HCT116 (cell line): Measurements from ENCODE around the gene CIP2A.

Source experiments
- CEBPB ChIP-seq: IDR thresholded peaks from 2 replicates; pipeline ENCODE4 v1.6.1; 2012; ENCODE audit warnings: low read depth
- EGR1 ChIP-seq: IDR thresholded peaks from 2 replicates; pipeline ENCODE4 v1.6.1; 2012; ENCODE audit warnings: low read depth
- EZH2 ChIP-seq: fragments of 200-600 bp; sonication (generic); IDR thresholded peaks from 2 replicates; pipeline ENCODE4 v1.6.1; 2017; ENCODE audit warnings: antibody characterized with exemption, mixed run types
- EZH2phosphoT487 ChIP-seq: fragments of 200-600 bp; IDR thresholded peaks from 2 replicates; pipeline ENCODE4 v1.6.1; 2018; ENCODE audit warnings: antibody characterized with exemption, borderline replicate concordance
- POLR2A ChIP-seq: IDR thresholded peaks from 2 replicates; pipeline ENCODE4 v1.7.0; 2011; ENCODE audit warnings: borderline replicate concordance; ENCODE audit not compliant: insufficient read depth, insufficient read length; ENCODE audit errors: extremely low read depth
- SIN3A ChIP-seq: IDR thresholded peaks from 2 replicates; pipeline ENCODE4 v1.6.1; 2012; ENCODE audit warnings: low read depth
- SP1 ChIP-seq: IDR thresholded peaks from 2 replicates; pipeline ENCODE4 v1.6.1; 2012; ENCODE audit warnings: low read depth
- YY1 ChIP-seq: IDR thresholded peaks from 2 replicates; pipeline ENCODE4 v1.6.1; 2011; ENCODE audit warnings: low read length, low read depth, moderate library complexity, mild to moderate bottlenecking; ENCODE audit not compliant: insufficient replicate concordance; ENCODE audit errors: extremely low read depth
- ZNF274 ChIP-seq: fragments of 200-500 bp; sonication (Bioruptor generic); IDR thresholded peaks from 2 replicates; pipeline ENCODE4 v1.6.1; 2014; ENCODE audit warnings: mild to moderate bottlenecking, low read depth, low read length, inconsistent platforms
- TF ChIP-seq, protein P1 (sequence below): IDR thresholded peaks from 2 replicates; pipeline ENCODE4 v1.6.1; 2012
- TF ChIP-seq, protein P2 (sequence below): IDR thresholded peaks from 2 replicates; pipeline ENCODE4 v1.6.1; 2012; ENCODE audit warnings: low read depth
- TF ChIP-seq, protein P3 (sequence below), 3 experiments: fragments of 200-600 bp in 1 of 3; sonication (generic) in 1 of 3; IDR thresholded peaks in 2 of 3; conservative IDR thresholded peaks in 1 of 3; 2 replicates each; pipeline ENCODE4 v1.5.1; 2012 to 2017; ENCODE audit warnings: low read depth in 2 of 3, low read length in 2 of 3, antibody characterized with exemption in 1 of 3, borderline replicate concordance in 1 of 3, control low read depth in 1 of 3, mild to moderate bottlenecking in 1 of 3, mixed read lengths in 1 of 3, mixed run types in 1 of 3, moderate library complexity in 1 of 3; ENCODE audit not compliant: insufficient read depth in 1 of 3

DNA sequence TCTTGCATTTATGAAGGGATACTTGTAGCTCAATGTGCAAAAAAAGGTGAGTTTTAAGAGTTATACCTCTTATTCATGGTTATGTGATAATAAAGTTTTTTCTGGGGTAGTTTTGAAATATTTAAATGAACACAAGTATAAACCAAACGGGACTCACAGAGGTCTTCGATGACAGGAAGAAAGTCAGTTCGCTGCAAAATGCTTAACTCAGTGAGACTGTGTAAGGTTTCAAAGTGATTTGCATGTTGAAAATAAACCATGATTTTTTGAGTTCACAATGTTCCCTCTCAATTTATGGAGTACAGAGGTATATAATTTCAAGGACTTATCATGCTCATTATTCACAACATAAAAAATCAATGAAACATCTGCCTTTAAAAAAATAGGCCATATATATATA lies 42.5 kb downstream of the CIP2A start:
- TF ChIP-seq, protein P1, sequence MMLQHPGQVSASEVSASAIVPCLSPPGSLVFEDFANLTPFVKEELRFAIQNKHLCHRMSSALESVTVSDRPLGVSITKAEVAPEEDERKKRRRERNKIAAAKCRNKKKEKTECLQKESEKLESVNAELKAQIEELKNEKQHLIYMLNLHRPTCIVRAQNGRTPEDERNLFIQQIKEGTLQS = no peak
- no peak for TF ChIP-seq EZH2
- TF ChIP-seq, protein P2, sequence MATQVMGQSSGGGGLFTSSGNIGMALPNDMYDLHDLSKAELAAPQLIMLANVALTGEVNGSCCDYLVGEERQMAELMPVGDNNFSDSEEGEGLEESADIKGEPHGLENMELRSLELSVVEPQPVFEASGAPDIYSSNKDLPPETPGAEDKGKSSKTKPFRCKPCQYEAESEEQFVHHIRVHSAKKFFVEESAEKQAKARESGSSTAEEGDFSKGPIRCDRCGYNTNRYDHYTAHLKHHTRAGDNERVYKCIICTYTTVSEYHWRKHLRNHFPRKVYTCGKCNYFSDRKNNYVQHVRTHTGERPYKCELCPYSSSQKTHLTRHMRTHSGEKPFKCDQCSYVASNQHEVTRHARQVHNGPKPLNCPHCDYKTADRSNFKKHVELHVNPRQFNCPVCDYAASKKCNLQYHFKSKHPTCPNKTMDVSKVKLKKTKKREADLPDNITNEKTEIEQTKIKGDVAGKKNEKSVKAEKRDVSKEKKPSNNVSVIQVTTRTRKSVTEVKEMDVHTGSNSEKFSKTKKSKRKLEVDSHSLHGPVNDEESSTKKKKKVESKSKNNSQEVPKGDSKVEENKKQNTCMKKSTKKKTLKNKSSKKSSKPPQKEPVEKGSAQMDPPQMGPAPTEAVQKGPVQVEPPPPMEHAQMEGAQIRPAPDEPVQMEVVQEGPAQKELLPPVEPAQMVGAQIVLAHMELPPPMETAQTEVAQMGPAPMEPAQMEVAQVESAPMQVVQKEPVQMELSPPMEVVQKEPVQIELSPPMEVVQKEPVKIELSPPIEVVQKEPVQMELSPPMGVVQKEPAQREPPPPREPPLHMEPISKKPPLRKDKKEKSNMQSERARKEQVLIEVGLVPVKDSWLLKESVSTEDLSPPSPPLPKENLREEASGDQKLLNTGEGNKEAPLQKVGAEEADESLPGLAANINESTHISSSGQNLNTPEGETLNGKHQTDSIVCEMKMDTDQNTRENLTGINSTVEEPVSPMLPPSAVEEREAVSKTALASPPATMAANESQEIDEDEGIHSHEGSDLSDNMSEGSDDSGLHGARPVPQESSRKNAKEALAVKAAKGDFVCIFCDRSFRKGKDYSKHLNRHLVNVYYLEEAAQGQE = no peak
- TF ChIP-seq EGR1 = no peak
- TF ChIP-seq POLR2A = no peak
- TF ChIP-seq, protein P3, sequence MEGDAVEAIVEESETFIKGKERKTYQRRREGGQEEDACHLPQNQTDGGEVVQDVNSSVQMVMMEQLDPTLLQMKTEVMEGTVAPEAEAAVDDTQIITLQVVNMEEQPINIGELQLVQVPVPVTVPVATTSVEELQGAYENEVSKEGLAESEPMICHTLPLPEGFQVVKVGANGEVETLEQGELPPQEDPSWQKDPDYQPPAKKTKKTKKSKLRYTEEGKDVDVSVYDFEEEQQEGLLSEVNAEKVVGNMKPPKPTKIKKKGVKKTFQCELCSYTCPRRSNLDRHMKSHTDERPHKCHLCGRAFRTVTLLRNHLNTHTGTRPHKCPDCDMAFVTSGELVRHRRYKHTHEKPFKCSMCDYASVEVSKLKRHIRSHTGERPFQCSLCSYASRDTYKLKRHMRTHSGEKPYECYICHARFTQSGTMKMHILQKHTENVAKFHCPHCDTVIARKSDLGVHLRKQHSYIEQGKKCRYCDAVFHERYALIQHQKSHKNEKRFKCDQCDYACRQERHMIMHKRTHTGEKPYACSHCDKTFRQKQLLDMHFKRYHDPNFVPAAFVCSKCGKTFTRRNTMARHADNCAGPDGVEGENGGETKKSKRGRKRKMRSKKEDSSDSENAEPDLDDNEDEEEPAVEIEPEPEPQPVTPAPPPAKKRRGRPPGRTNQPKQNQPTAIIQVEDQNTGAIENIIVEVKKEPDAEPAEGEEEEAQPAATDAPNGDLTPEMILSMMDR (IDR thresholded peaks at IDR 0.05 in 2 of 3, conservative IDR thresholded peaks at IDR 0.05 in 1 of 3; ENCODE audit: borderline replicate concordance in 1 of 3, insufficient read depth in 1 of 3, low read depth in 2 of 3, low read length in 2 of 3) = no peak
- no peak for TF ChIP-seq ZNF274
- TF ChIP-seq EZH2phosphoT487 = no peak
- no peak for TF ChIP-seq YY1
- TF ChIP-seq SIN3A = no peak
- no peak for TF ChIP-seq SP1
- TF ChIP-seq CEBPB = no peak
